Esophagus muscularis mucosa (tissue), 4 donors: Measurements from ENCODE around the gene GALNT2. TPM values are rescaled to one million over a fixed set of nuclear protein-coding genes. Genes with fewer than 3 reads are reported as not detected.

Experiments used
- DNase-seq: peaks from one replicate; pipeline ENCODE4 v3.0.0-alpha.2; 2017; ENCODE audit errors: extremely low spot score
- H3K27ac ChIP-seq, 4 donors: fragments of 200-600 bp; sonication (generic); replicated peaks in 1 of 4; 1 replicate in 3 of 4; 2 replicates in 1 of 4; pipeline ENCODE4 v1.5.1; 2016 to 2019; ENCODE audit warnings: mild to moderate bottlenecking in 1 of 4
- H3K27me3 ChIP-seq, 4 donors: fragments of 200-600 bp; sonication (generic); one replicate each; pipeline versions ENCODE4 v1.5.1 to v1.6.0; 2016 to 2019
- H3K36me3 ChIP-seq, 4 donors: fragments of 200-600 bp; sonication (generic); one replicate each; pipeline ENCODE4 v1.5.1; 2016 to 2019
- H3K4me1 ChIP-seq, 4 donors: fragments of 200-600 bp; sonication (generic); one replicate each; pipeline ENCODE4 v1.5.1; 2016 to 2019
- H3K4me3 ChIP-seq, 4 donors: fragments of 200-600 bp; sonication (generic); 1 replicate in 2 of 4; 2 replicates in 2 of 4; pipeline ENCODE4 v1.5.1; 2016 to 2019; ENCODE audit warnings: mild to moderate bottlenecking in 4 of 4, moderate library complexity in 1 of 4
- H3K9me3 ChIP-seq, 4 donors: fragments of 200-600 bp; sonication (generic); 1 replicate in 3 of 4; 2 replicates in 1 of 4; pipeline ENCODE4 v1.5.1; 2016 to 2019
- CTCF ChIP-seq, 3 experiments: fragments of 200-600 bp in 2 of 3; fragments of 450-650 bp in 1 of 3; sonication (generic) in 2 of 3; IDR thresholded peaks; one replicate each; pipeline ENCODE4 v1.5.1; 2017 to 2019; ENCODE audit warnings: antibody characterized with exemption in 3 of 3, mild to moderate bottlenecking in 2 of 3, moderate library complexity in 1 of 3
- EP300 ChIP-seq: sonication (generic); formaldehyde crosslinking; IDR thresholded peaks from one replicate; pipeline ENCODE4 v1.6.1; 2017; ENCODE audit warnings: antibody characterized with exemption
- POLR2A ChIP-seq: fragments of 450-650 bp; IDR thresholded peaks from one replicate; pipeline ENCODE4 v1.6.1; 2017; ENCODE audit warnings: antibody characterized with exemption, moderate library complexity, mild to moderate bottlenecking, low read depth
- POLR2AphosphoS5 ChIP-seq, 2 donors: sonication (generic); formaldehyde crosslinking; IDR thresholded peaks; one replicate each; pipeline ENCODE4 v1.6.1; 2017; ENCODE audit warnings: antibody characterized with exemption in 2 of 2
- whole genome bisulfite sequencing: methylation state at CpG from one replicate; pipeline ENCODE4 v1.1.5; 2018; 5-methylcytosine and 5-hydroxymethylcytosine counted together
- intact Hi-C: fragments of 100-400 bp; cut with DNase I; formaldehyde crosslinking; loops from one replicate; pipeline ENCODE4 v1.15.1; 2023
- total RNA-seq, 4 donors: library from RNA; depleted of rRNA; stranded (reverse); fragments of >200 nt; gene quantifications; one replicate each; pipeline versions ENCODE4 v1.1.0 to v1.2.1, GENCODE V29; 2016

The GALNT2 gene
- total RNA-seq, 4 donors from 2014 or later = 89.6 to 145 (median 129) TPM

- Histone ChIP-seq H3K36me3 (peaks cover 0 to 13% (median 3%) of the 10 kb centered on the region in 4 donors), H3K9me3 (no peaks in the 10 kb centered on the region), H3K4me3 (no peak overlapping the region), H3K27me3 (no peaks in the 10 kb centered on the region), H3K4me1 (peaks cover 15 to 55% (median 46%) of the 10 kb centered on the region in 4 donors), H3K27ac (peak overlapping the region in 2 of 4 donors; percentile 18 to 37)
- intact Hi-C loops = no loop called here
- TF ChIP-seq POLR2AphosphoS5 (IDR thresholded peaks at IDR 0.05) (no peak), EP300 (no peak), CTCF (IDR thresholded peaks at IDR 0.05) (no peak), POLR2A (no peak)
- no peak for DNase-seq
- WGBS = 72% methylated on average over 4 of the region's 4 CpGs
Observed at GRCh38 chr1:230176326-230176725, 109.3 kb downstream of the GALNT2 start.

- Histone ChIP-seq H3K4me1 (peaks cover 12 to 49% (median 41%) of the 10 kb centered on the region in 4 donors), H3K27me3 (no peaks in the 10 kb centered on the region), H3K36me3 (peaks cover 0 to 13% (median 3%) of the 10 kb centered on the region in 4 donors), H3K27ac (peak overlapping the region; percentile 1 to 40 (median 28)), H3K9me3 (no peaks in the 10 kb centered on the region), H3K4me3 (peak overlapping the region; percentile 5 to 36 (median 26))
- intact Hi-C loops = no loop called here
- DNase-seq = no peak
- 49% methylated on average over 17 of the region's 17 CpGs for WGBS
- TF ChIP-seq CTCF (IDR thresholded peaks at IDR 0.05) (no peak), EP300 (no peak), POLR2AphosphoS5 (IDR thresholded peaks at IDR 0.05) (peak; percentile 28 to 46)
Observed at GRCh38 chr1:230176871-230177411, 109.9 kb downstream of the GALNT2 start.

GRCh38 chr1:230179249-230179648 is 112.2 kb downstream of the GALNT2 start:
- Histone ChIP-seq H3K4me3 (no peak overlapping the region), H3K4me1 (peaks cover 6 to 35% (median 27%) of the 10 kb centered on the region in 4 donors), H3K27ac (no peak overlapping the region), H3K9me3 (no peaks in the 10 kb centered on the region), H3K36me3 (peaks cover 0 to 13% (median 3%) of the 10 kb centered on the region in 4 donors), H3K27me3 (no peaks in the 10 kb centered on the region)
- 84% methylated on average over 2 of the region's 2 CpGs for WGBS
- no peak for DNase-seq
- no peak for TF ChIP-seq POLR2AphosphoS5 (IDR thresholded peaks at IDR 0.05)
- no peak for TF ChIP-seq EP300
- TF ChIP-seq POLR2A = no peak
- TF ChIP-seq CTCF (IDR thresholded peaks at IDR 0.05) = no peak
- intact Hi-C loops = no loop called here

GRCh38 chr1:230185076-230186001 is 118.3 kb downstream of the GALNT2 start:
- Histone ChIP-seq H3K4me3 (peak overlapping the region in 2 of 4 donors; percentile 1 to 2), H3K9me3 (no peaks in the 10 kb centered on the region), H3K27ac (peak overlapping the region; percentile 43 to 70 (median 56)), H3K36me3 (no peaks in the 10 kb centered on the region), H3K4me1 (peaks cover 15 to 54% (median 50%) of the 10 kb centered on the region in 4 donors), H3K27me3 (no peaks in the 10 kb centered on the region)
- no peak for TF ChIP-seq EP300
- TF ChIP-seq CTCF (IDR thresholded peaks at IDR 0.05) = no peak
- TF ChIP-seq POLR2AphosphoS5 (IDR thresholded peaks at IDR 0.05) = no peak
- TF ChIP-seq POLR2A = no peak
- intact Hi-C loops = loop anchor here (5.0 kb wide), 1 partner anchor 118 kb away; the partner anchor contains the start of gene GALNT2
- 60% methylated on average over 10 of the region's 10 CpGs for WGBS
- peak; percentile 77 for DNase-seq
